ENCODE results near the gene CEP85. TPM values are rescaled to one million over a fixed set of nuclear protein-coding genes. Genes with fewer than 3 reads are reported as not detected.

The CEP85 gene
- total and polyA plus RNA-seq, 10 of the 15 experiments (the other 5 are each of a cell fraction or from before 2014, with no cell fraction given): 8.4 to 26.8 (median 21.5) TPM

- TF ChIP-seq BHLHE40 (IDR thresholded peaks at IDR 0.05; ENCODE audit: borderline replicate concordance in 1 of 2, low read depth in 2 of 2, low read length in 1 of 2): peak; percentile 73 to 76; a peak in 3 of 4 replicates
- TF ChIP-seq ELK1 (IDR thresholded peaks at IDR 0.05; ENCODE audit: low read depth, low read length): no peak
- no peak for TF ChIP-seq PKNOX1 (IDR thresholded peaks at IDR 0.05)
- no peak for TF ChIP-seq SMAD1 (IDR thresholded peaks at IDR 0.05; ENCODE audit: low read depth, partially characterized antibody)
- peak; percentile 77; the same call in 1 of the 2 replicates for TF ChIP-seq NR2F1 (conservative IDR thresholded peaks at IDR 0.05)
- TF ChIP-seq, protein P1, sequence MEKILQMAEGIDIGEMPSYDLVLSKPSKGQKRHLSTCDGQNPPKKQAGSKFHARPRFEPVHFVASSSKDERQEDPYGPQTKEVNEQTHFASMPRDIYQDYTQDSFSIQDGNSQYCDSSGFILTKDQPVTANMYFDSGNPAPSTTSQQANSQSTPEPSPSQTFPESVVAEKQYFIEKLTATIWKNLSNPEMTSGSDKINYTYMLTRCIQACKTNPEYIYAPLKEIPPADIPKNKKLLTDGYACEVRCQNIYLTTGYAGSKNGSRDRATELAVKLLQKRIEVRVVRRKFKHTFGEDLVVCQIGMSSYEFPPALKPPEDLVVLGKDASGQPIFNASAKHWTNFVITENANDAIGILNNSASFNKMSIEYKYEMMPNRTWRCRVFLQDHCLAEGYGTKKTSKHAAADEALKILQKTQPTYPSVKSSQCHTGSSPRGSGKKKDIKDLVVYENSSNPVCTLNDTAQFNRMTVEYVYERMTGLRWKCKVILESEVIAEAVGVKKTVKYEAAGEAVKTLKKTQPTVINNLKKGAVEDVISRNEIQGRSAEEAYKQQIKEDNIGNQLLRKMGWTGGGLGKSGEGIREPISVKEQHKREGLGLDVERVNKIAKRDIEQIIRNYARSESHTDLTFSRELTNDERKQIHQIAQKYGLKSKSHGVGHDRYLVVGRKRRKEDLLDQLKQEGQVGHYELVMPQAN (conservative IDR thresholded peaks at IDR 0.05): no peak
- no peak for TF ChIP-seq RCOR1 (conservative IDR thresholded peaks at IDR 0.05; ENCODE audit: low read depth, low read length)
- TF ChIP-seq IKZF1 (conservative IDR thresholded peaks at IDR 0.05): peak; percentile 46
- TF ChIP-seq, protein P2, sequence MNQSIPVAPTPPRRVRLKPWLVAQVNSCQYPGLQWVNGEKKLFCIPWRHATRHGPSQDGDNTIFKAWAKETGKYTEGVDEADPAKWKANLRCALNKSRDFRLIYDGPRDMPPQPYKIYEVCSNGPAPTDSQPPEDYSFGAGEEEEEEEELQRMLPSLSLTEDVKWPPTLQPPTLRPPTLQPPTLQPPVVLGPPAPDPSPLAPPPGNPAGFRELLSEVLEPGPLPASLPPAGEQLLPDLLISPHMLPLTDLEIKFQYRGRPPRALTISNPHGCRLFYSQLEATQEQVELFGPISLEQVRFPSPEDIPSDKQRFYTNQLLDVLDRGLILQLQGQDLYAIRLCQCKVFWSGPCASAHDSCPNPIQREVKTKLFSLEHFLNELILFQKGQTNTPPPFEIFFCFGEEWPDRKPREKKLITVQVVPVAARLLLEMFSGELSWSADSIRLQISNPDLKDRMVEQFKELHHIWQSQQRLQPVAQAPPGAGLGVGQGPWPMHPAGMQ (IDR thresholded peaks at IDR 0.05; ENCODE audit: borderline replicate concordance): no peak
- no peak for TF ChIP-seq CBX3 (IDR thresholded peaks at IDR 0.05; ENCODE audit: borderline replicate concordance, low read depth)
- no peak for TF ChIP-seq BCL11A (IDR thresholded peaks at IDR 0.05; ENCODE audit: low read depth, low read length)
- no peak for TF ChIP-seq TCF7 (IDR thresholded peaks at IDR 0.05; ENCODE audit: borderline replicate concordance)
- TF ChIP-seq POLR2A (IDR thresholded peaks at IDR 0.05; ENCODE audit: low read depth, low read length): peak; percentile 44
- TF ChIP-seq LARP7 (IDR thresholded peaks at IDR 0.05): no peak
- TF ChIP-seq BMI1 (IDR thresholded peaks at IDR 0.05; ENCODE audit: borderline replicate concordance): no peak
- peak; percentile 31; the same call in 1 of the 2 replicates for TF ChIP-seq WRNIP1 (IDR thresholded peaks at IDR 0.05; ENCODE audit: borderline replicate concordance, low read depth, low read length)
- TF ChIP-seq NFYA (IDR thresholded peaks at IDR 0.05; ENCODE audit: borderline replicate concordance, low read depth, low read length): no peak
- TF ChIP-seq, protein P3, sequence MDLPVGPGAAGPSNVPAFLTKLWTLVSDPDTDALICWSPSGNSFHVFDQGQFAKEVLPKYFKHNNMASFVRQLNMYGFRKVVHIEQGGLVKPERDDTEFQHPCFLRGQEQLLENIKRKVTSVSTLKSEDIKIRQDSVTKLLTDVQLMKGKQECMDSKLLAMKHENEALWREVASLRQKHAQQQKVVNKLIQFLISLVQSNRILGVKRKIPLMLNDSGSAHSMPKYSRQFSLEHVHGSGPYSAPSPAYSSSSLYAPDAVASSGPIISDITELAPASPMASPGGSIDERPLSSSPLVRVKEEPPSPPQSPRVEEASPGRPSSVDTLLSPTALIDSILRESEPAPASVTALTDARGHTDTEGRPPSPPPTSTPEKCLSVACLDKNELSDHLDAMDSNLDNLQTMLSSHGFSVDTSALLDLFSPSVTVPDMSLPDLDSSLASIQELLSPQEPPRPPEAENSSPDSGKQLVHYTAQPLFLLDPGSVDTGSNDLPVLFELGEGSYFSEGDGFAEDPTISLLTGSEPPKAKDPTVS (IDR thresholded peaks at IDR 0.05; ENCODE audit: low read depth, low read length): no peak
- peak; percentile 32; the same call in 1 of the 2 replicates for TF ChIP-seq RUNX3 (IDR thresholded peaks at IDR 0.05; ENCODE audit: low read length)
- TF ChIP-seq KAT2A (conservative IDR thresholded peaks at IDR 0.05; ENCODE audit: control insufficient read depth, low read depth, low read length): no peak
- peak; percentile 60 for TF ChIP-seq USF1 (IDR thresholded peaks at IDR 0.05; ENCODE audit: borderline replicate concordance, extremely low read length, insufficient read depth, low read depth, low read length)
- no peak for TF ChIP-seq ZNF274 (IDR thresholded peaks at IDR 0.05; ENCODE audit: insufficient read depth, insufficient read length)
- TF ChIP-seq HDAC2 (IDR thresholded peaks at IDR 0.05): no peak
- no peak for TF ChIP-seq GABPA (IDR thresholded peaks at IDR 0.05; ENCODE audit: low read depth)
Observed at GRCh38 chr1:26318338-26319064, 84.5 kb downstream of the CEP85 start (continued).
